K562 (cell line): Measurements from ENCODE around the gene ICAM1. TPM values are rescaled to one million over a fixed set of nuclear protein-coding genes. Genes with fewer than 3 reads are reported as not detected.

ENCODE experiments used
- ATAC-seq: fragments of 200-7000 bp; cut with Tn5 transposase; 3 replicates; pipeline ENCODE4 v1.9.1; 2020; ENCODE audit warnings: moderate library complexity
- BruUV-seq: library from RNA; stranded (reverse); fragments of 400-500 nt; replicated peaks from 2 replicates; lab custom pipeline; 2021; lab: Mats Ljungman, UMichigan
- CTCF ChIA-PET: fragments of 300-600 bp; formaldehyde crosslinking; extraction: SDS; loops from one replicate; lab custom pipeline; 2021; ENCODE audit warnings: low intra/inter-chr PET ratio; lab: Yijun Ruan, JAX
- POLR2A ChIA-PET: fragments of 300-600, 350-650 bp; sonication (Branson Sonifier 250); formaldehyde crosslinking; extraction: SDS; loops from one replicate; lab custom pipeline; 2021; ENCODE audit warnings: antibody characterized with exemption, inconsistent platforms; lab: Yijun Ruan, JAX
- DNase-seq, 4 experiments: peaks; one replicate each; pipeline versions ENCODE4 v3.0.0 to v3.0.0-alpha.2; 2011 to 2018; ENCODE audit warnings: low spot score in 3 of 4, mixed read lengths in 3 of 4; ENCODE audit errors: extremely low read depth in 1 of 4
- FAIRE-seq: peaks from 2 replicates; lab custom pipeline; 2011; peaks lifted over from hg19 to GRCh38; lab: Jason Lieb, UNC
- H2AFZ ChIP-seq: 2 replicates; pipeline ENCODE4 v1.6.0; 2011; ENCODE audit warnings: low read depth, low read length, control low read depth, inconsistent platforms
- H3K27ac ChIP-seq: fragments of 200-600 bp; 3 replicates; pipeline ENCODE4 v1.8.0; 2011; ENCODE audit warnings: low read depth, mild to moderate bottlenecking, control low read depth, inconsistent platforms, low read length, moderate library complexity, mixed read lengths; ENCODE audit errors: extremely low read depth
- H3K27me3 ChIP-seq, 2 experiments: fragments of 300-600 bp in 1 of 2; 2 replicates in 1 of 2; 3 replicates in 1 of 2; pipeline versions ENCODE4 v1.6.0 to v1.8.0; 2011; ENCODE audit warnings: inconsistent platforms in 2 of 2, low read length in 2 of 2, mild to moderate bottlenecking in 1 of 2, mixed read lengths in 1 of 2, moderate library complexity in 1 of 2; ENCODE audit not compliant: control insufficient read depth in 2 of 2, insufficient read depth in 2 of 2
- H3K36me3 ChIP-seq: fragments of 300-600 bp; 3 replicates; pipeline ENCODE4 v1.8.0; 2011; ENCODE audit warnings: mild to moderate bottlenecking, low read length, inconsistent platforms; ENCODE audit not compliant: control insufficient read depth, insufficient read depth
- H3K4me1 ChIP-seq, 2 experiments: fragments of 200-600 bp in 1 of 2; replicated peaks in 1 of 2; 2 replicates in 1 of 2; 3 replicates in 1 of 2; pipeline versions ENCODE4 v1.5.1 to v1.8.0; 2011; ENCODE audit warnings: inconsistent platforms in 2 of 2, low read length in 2 of 2, mild to moderate bottlenecking in 1 of 2, mixed read lengths in 1 of 2, moderate library complexity in 1 of 2; ENCODE audit not compliant: control insufficient read depth in 2 of 2, insufficient read depth in 2 of 2
- H3K4me2 ChIP-seq: 2 replicates; pipeline ENCODE4 v1.6.1; 2011; ENCODE audit warnings: low read length, control low read depth, inconsistent platforms, mixed read lengths; ENCODE audit not compliant: insufficient read depth
- H3K4me3 ChIP-seq: fragments of 200-600 bp; sonication (generic), shearing (Covaris generic); 2 replicates; pipeline ENCODE4 v1.5.1; 2016; ENCODE audit warnings: control low read depth, inconsistent platforms
- H3K79me2 ChIP-seq: fragments of 200-600 bp; 3 replicates; pipeline ENCODE4 v1.8.0; 2011; ENCODE audit warnings: low read length, inconsistent platforms; ENCODE audit not compliant: control insufficient read depth, insufficient read depth
- H3K9ac ChIP-seq, 2 experiments: 2 replicates each; pipeline versions ENCODE4 v1.6.0 to v1.6.1; 2011; ENCODE audit warnings: low read depth in 2 of 2, low read length in 2 of 2, control low read depth in 1 of 2, inconsistent platforms in 1 of 2, mild to moderate bottlenecking in 1 of 2, mixed read lengths in 1 of 2; ENCODE audit not compliant: insufficient read depth in 1 of 2
- H3K9me1 ChIP-seq: one replicate; pipeline ENCODE4 v1.6.0; 2011; ENCODE audit warnings: inconsistent platforms, mild to moderate bottlenecking, low read length, moderate library complexity; ENCODE audit not compliant: control insufficient read depth, insufficient read depth
- H3K9me3 ChIP-seq: replicated peaks from 2 replicates; pipeline ENCODE4 v1.5.1; 2011; ENCODE audit warnings: low read depth, low read length, inconsistent platforms; ENCODE audit not compliant: control insufficient read depth, insufficient read depth
- H4K20me1 ChIP-seq: replicated peaks from 2 replicates; pipeline ENCODE4 v1.6.1; 2011; ENCODE audit warnings: low read length, inconsistent platforms, mixed read lengths; ENCODE audit not compliant: control insufficient read depth, insufficient read depth
- BHLHE40 ChIP-seq: IDR thresholded peaks from 2 replicates; pipeline ENCODE4 v1.6.1; 2011; ENCODE audit warnings: low read length, improper control_type of control experiment
- BRF1 ChIP-seq: IDR thresholded peaks from 3 replicates; pipeline ENCODE4 v1.6.1; 2011; ENCODE audit warnings: borderline replicate concordance, mild to moderate bottlenecking; ENCODE audit not compliant: insufficient read length; ENCODE audit errors: extremely low read depth
- CHD1 ChIP-seq: fragments of 200-600 bp; sonication (generic); IDR thresholded peaks from one replicate; pipeline ENCODE4 v1.6.1; 2012; ENCODE audit warnings: mild to moderate bottlenecking, moderate library complexity, low read length, inconsistent platforms
- DNMT1 ChIP-seq: fragments of 450-650 bp; IDR thresholded peaks from 2 replicates; pipeline ENCODE4 v1.6.1; 2016; ENCODE audit warnings: antibody characterized with exemption, mild to moderate bottlenecking
- EWSR1 ChIP-seq: fragments of 450-650 bp; IDR thresholded peaks from 2 replicates; pipeline ENCODE4 v1.6.1; 2018; ENCODE audit warnings: borderline replicate concordance, mild to moderate bottlenecking, low read depth, moderate library complexity; ENCODE audit not compliant: partially characterized antibody
- FOXK1 ChIP-seq: sonication (generic); formaldehyde crosslinking; IDR thresholded peaks from 2 replicates; pipeline ENCODE4 v1.8.0; 2022; ENCODE audit warnings: missing genetic modification reagents, mild to moderate bottlenecking, borderline replicate concordance
- ILK ChIP-seq: fragments of 450-650 bp; IDR thresholded peaks from 2 replicates; pipeline ENCODE4 v1.6.1; 2016; ENCODE audit warnings: missing genetic modification characterization, low read depth, mild to moderate bottlenecking, missing compliant biosample characterization, moderate library complexity, borderline replicate concordance
- KLF6 ChIP-seq: fragments of 250-450 bp; sonication (Bioruptor Pico); IDR thresholded peaks from 2 replicates; pipeline ENCODE4 v1.4.0; 2020; ENCODE audit warnings: mild to moderate bottlenecking, moderate library complexity, borderline replicate concordance
- NCOA2 ChIP-seq, 2 experiments: fragments of 450-650 bp; IDR thresholded peaks; 2 replicates each; pipeline ENCODE4 v1.6.1; 2018; ENCODE audit warnings: mild to moderate bottlenecking in 2 of 2, moderate library complexity in 1 of 2; ENCODE audit not compliant: partially characterized antibody in 2 of 2
- NFIC ChIP-seq: fragments of 450-650 bp; IDR thresholded peaks from 2 replicates; pipeline ENCODE4 v1.6.1; 2017; ENCODE audit warnings: mild to moderate bottlenecking, inconsistent platforms
- NFIX ChIP-seq: fragments of 250-450 bp; sonication (Bioruptor Pico); IDR thresholded peaks from 2 replicates; pipeline ENCODE4 v1.4.0; 2020; ENCODE audit warnings: low read depth, mild to moderate bottlenecking, moderate library complexity
- NR1H2 ChIP-seq: sonication (generic); formaldehyde crosslinking; IDR thresholded peaks from 2 replicates; pipeline ENCODE4 v1.4.0; 2020; ENCODE audit warnings: mild to moderate bottlenecking, missing genetic modification reagents
- PKNOX1 ChIP-seq: fragments of 450-650 bp; IDR thresholded peaks from 2 replicates; pipeline ENCODE4 v1.6.1; 2016
- RUNX1 ChIP-seq: sonication (generic); IDR thresholded peaks from 2 replicates; pipeline ENCODE4 v1.6.1; 2016; ENCODE audit warnings: antibody characterized with exemption, low read depth
- SNIP1 ChIP-seq: fragments of 450-650 bp; IDR thresholded peaks from 2 replicates; pipeline ENCODE4 v1.7.1; 2017; ENCODE audit warnings: low read depth, mild to moderate bottlenecking
- ZNF282 ChIP-seq: sonication (generic); formaldehyde crosslinking; IDR thresholded peaks from 2 replicates; pipeline ENCODE4 v1.8.1; 2023; ENCODE audit warnings: missing genetic modification reagents
- ZNF311 ChIP-seq: fragments of 250-450 bp; sonication (Bioruptor Pico); IDR thresholded peaks from 2 replicates; pipeline ENCODE4 v1.4.0; 2020; ENCODE audit warnings: mild to moderate bottlenecking, moderate library complexity
- WGBS: fragments of 100-300 bp; shearing (Covaris generic); methylation state at CpG from one replicate; pipeline ENCODE4 v1.1.6; 2016; ENCODE audit warnings: low coverage, mixed read lengths; ENCODE audit not compliant: insufficient coverage; ENCODE audit errors: missing lambda C conversion rate; 5-methylcytosine and 5-hydroxymethylcytosine counted together
- in situ Hi-C: fragments of 300-500 bp; cut with MboI; formaldehyde crosslinking; loops from 4 replicates; pipeline ENCODE4 v1.15.0; 2018; ENCODE audit warnings: inconsistent platforms, mixed read lengths
- intact Hi-C: fragments of 100-400 bp; cut with micrococcal nuclease; formaldehyde crosslinking; loops from 2 replicates; pipeline ENCODE4 v1.14.2; 2022
- polyA plus RNA-seq, 8 experiments: library from polyadenylated mRNA; depleted of rRNA in 4 of 8; stranded (reverse) in 5 of 8; unstranded in 3 of 8; fragments of >200 nt; fragmentation: Nextera tagmentation in 2 of 8; fragmentation: Illumina TruSeq in 1 of 8; extraction: Ambion mirVana in 2 of 8; extraction: Trizol in 1 of 8; gene quantifications; 2 replicates each; pipeline versions ENCODE4 v1.2.1 to v1.2.3, GENCODE V29; 2011 to 2014; ENCODE audit warnings: inconsistent platforms in 1 of 8, missing spikeins in 1 of 8
- total RNA-seq, 7 experiments: library from RNA; depleted of rRNA in 6 of 7; stranded (reverse); fragments of >200 nt in 6 of 7; fragmentation: Illumina TruSeq in 2 of 7; extraction: Trizol in 2 of 7; gene quantifications; 2 replicates each; pipeline versions ENCODE4 v1.2.1 to v1.2.3, GENCODE V29; 2011 to 2021; ENCODE audit warnings: low replicate concordance in 1 of 7
- TF ChIP-seq, protein P1 (sequence below): fragments of 250-450 bp; sonication (Bioruptor Pico); IDR thresholded peaks from 2 replicates; pipeline ENCODE4 v1.5.0; 2020; ENCODE audit warnings: mild to moderate bottlenecking
- TF ChIP-seq, protein P2 (sequence below): fragments of 250-450 bp; sonication (Bioruptor Pico); IDR thresholded peaks from 2 replicates; pipeline ENCODE4 v1.5.0; 2021

Gene ICAM1
- total and polyA plus RNA-seq, 9 of the 15 experiments (the other 6 are each of a cell fraction or from before 2014, with no cell fraction given): 2.3 to 24.4 (median 13.4) TPM

- no peak for TF ChIP-seq EWSR1
- TF ChIP-seq SNIP1: no peak
- peak; percentile 33 for TF ChIP-seq CHD1
- no peak for TF ChIP-seq BRF1
- no peak for TF ChIP-seq ILK (tag)
- peak; percentile 67; the same call in 1 of the 2 replicates for TF ChIP-seq FOXK1 (CRISPR knock-in tag)
- TF ChIP-seq NR1H2 (CRISPR knock-in tag): peak; percentile 77; the same call in 1 of the 2 replicates
- TF ChIP-seq KLF6 (CRISPR knock-in tag): no peak
- TF ChIP-seq NCOA2 (IDR thresholded peaks at IDR 0.05; ENCODE audit: partially characterized antibody in 2 of 2): no peak
- TF ChIP-seq BHLHE40: 0 out of 2 replicates have a peak, but pooled peaks have one; percentile 26
Observed at GRCh38 chr19:10270180-10270615, 722 bp upstream of the ICAM1 start (continued).

DNA sequence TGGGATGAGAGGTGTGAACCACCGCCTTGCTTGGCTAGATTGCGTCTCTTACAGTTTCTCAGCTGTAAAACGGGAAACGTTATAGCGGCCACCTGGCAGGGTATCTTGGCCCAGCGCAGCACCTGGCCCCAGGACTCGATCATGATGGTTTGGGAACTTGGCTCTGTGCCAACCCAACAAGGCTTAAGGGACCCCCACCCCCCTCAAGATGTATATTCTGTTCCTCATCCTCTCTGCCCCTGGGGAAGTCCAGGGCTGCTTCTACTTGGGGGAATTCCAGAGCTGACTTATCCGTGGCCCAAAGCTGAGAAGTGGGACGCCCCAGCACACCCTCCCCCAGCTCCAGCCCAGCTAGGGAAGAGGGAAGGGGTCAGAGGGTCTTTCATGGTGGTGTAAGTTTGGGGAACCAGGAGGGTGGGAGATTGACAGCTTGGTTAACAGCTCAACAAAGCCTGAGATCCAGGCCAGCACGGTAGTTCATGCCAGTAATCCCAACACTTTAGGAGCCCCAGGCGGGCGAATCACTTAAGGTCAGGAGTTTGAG lies 695 bp downstream of the ICAM1 start:
- no peaks in the 10 kb centered on the region for H4K20me1 ChIP-seq
- H3K79me2 ChIP-seq: peaks cover 30% of the 10 kb centered on the region
- DNase-seq (peak in 3 of 4 experiments; percentile 28 to 45 (median 43)), ATAC-seq (peak; percentile 9; the same call in 2 of the 3 replicates), FAIRE-seq (peak; percentile 65)
- ChIA-PET CTCF (interaction anchor here (0.6 to 3.9 kb wide), 2 partner anchors 117 to 201 kb away, joined by 3 to 77 read pairs; no protein-coding TSS in a partner anchor), POLR2A (interaction anchor here (0.6 to 3.7 kb wide), 13 partner anchors 7 to 147 kb away, joined by 3 to 74 read pairs (median 6); partner anchors contain the start of genes ICAM4, ICAM5 and TYK2)
- in situ Hi-C loops (loop anchor here (5.0 kb wide), 1 partner anchor 116 kb away; no protein-coding TSS in a partner anchor), intact Hi-C loops (loop anchor here (1.0 to 2.0 kb wide), 2 partner anchors 62 to 109 kb away; partner anchors contain the start of genes RAVER1 and TYK2)
- 21% methylated on average over 12 of the region's 12 CpGs for WGBS
- H3K9ac ChIP-seq: peak overlapping the region; percentile 73 to 93
- H3K27me3 ChIP-seq: no peaks in the 10 kb centered on the region
- H2AFZ ChIP-seq: peak overlapping the region; percentile 91
- H3K4me1 ChIP-seq: peaks cover 16 to 33% of the 10 kb centered on the region in 2 experiments; a peak in 4 of 5 replicates
- peak overlapping the region; percentile 81; the same call in 2 of the 3 replicates for H3K27ac ChIP-seq
- H3K36me3 ChIP-seq: peaks cover 28% of the 10 kb centered on the region; the same call in 2 of the 3 replicates
- H3K4me3 ChIP-seq: peak overlapping the region; percentile 48
- no peaks in the 10 kb centered on the region for H3K9me1 ChIP-seq
- H3K9me3 ChIP-seq: no peaks in the 10 kb centered on the region
- BruUV-seq: TSS peak; percentile 82
- H3K4me2 ChIP-seq: peak overlapping the region; percentile 76
- TF ChIP-seq RUNX1: no peak
- TF ChIP-seq, protein P1, sequence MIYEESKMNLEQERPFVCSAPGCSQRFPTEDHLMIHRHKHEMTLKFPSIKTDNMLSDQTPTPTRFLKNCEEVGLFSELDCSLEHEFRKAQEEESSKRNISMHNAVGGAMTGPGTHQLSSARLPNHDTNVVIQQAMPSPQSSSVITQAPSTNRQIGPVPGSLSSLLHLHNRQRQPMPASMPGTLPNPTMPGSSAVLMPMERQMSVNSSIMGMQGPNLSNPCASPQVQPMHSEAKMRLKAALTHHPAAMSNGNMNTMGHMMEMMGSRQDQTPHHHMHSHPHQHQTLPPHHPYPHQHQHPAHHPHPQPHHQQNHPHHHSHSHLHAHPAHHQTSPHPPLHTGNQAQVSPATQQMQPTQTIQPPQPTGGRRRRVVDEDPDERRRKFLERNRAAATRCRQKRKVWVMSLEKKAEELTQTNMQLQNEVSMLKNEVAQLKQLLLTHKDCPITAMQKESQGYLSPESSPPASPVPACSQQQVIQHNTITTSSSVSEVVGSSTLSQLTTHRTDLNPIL (CRISPR knock-in tag): no peak
- no peak for TF ChIP-seq DNMT1
- TF ChIP-seq ZNF311: no peak
- TF ChIP-seq ZNF282 (CRISPR knock-in tag): 0 out of 2 replicates have a peak, but pooled peaks have one; percentile 57
- TF ChIP-seq PKNOX1: peak; percentile 70
- peak; percentile 100 for TF ChIP-seq NFIC
- TF ChIP-seq, protein P2, sequence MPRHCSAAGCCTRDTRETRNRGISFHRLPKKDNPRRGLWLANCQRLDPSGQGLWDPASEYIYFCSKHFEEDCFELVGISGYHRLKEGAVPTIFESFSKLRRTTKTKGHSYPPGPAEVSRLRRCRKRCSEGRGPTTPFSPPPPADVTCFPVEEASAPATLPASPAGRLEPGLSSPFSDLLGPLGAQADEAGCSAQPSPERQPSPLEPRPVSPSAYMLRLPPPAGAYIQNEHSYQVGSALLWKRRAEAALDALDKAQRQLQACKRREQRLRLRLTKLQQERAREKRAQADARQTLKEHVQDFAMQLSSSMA (CRISPR knock-in tag): no peak
- TF ChIP-seq NFIX (CRISPR knock-in tag): peak; percentile 98
